ENCODE data around the gene SLC6A17.

SLC6A17 gene

GRCh38 chr1:110242062-110242461 lies 91.8 kb downstream of the SLC6A17 start:
- H3K4me3 ChIP-seq (ENCODE audit: low read depth, low read length, poor library complexity, severe bottlenecking), result no peak overlapping the region
- H3K27ac ChIP-seq (ENCODE audit: low read depth, low read length, poor library complexity, severe bottlenecking), result no peak overlapping the region
- no peaks in the 10 kb centered on the region for H3K9me2 ChIP-seq (ENCODE audit: low read depth, low read length)
- TF ChIP-seq EZH2 (IDR thresholded peaks at IDR 0.05; ENCODE audit: borderline replicate concordance, low read length) (no peak), CTCF (IDR thresholded peaks at IDR 0.05; ENCODE audit: low read length) (no peak)
- no peak overlapping the region for H3K9ac ChIP-seq (ENCODE audit: low read length)
- no peaks in the 10 kb centered on the region for H3K79me2 ChIP-seq (ENCODE audit: insufficient read depth, low read length)
- no peaks in the 10 kb centered on the region for H3F3A ChIP-seq (ENCODE audit: insufficient read depth, low read length)
- peaks cover 4% of the 10 kb centered on the region; the same call in 1 of the 2 replicates for H3K27me3 ChIP-seq (ENCODE audit: insufficient read depth, low read length)
- H3K9me3 ChIP-seq (ENCODE audit: low read length), result no peaks in the 10 kb centered on the region
- H4K20me1 ChIP-seq (ENCODE audit: insufficient read depth, low read length), result no peaks in the 10 kb centered on the region
- no peak overlapping the region for H2AFZ ChIP-seq (ENCODE audit: low read length)
- H3K4me1 ChIP-seq (ENCODE audit: insufficient read depth, low read length, severe bottlenecking), result peaks cover 13% of the 10 kb centered on the region
- H3K4me2 ChIP-seq (ENCODE audit: low read length), result no peak overlapping the region
- no peaks in the 10 kb centered on the region for H3K36me3 ChIP-seq (ENCODE audit: insufficient read depth, low read length)

DNA sequence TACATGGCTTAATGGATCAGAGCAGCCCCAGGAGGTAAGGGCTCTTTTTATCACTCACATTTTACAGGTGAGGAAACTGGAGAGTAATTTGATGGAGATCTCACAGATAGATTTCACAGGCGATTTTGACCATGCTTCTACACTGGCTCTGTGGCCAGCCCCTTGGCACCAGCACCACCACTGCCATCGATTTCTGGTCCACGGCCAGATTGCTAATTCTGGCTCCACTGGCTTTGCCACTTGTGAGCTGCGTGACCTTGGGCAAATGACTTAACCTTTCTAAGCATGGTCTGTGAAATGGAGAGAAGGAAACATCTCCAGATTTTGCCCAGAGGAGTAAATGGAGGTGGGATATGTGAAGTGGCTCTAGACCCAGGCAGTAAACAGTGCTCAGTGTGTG lies 92.4 kb downstream of the SLC6A17 start:
- H3K36me3 ChIP-seq (ENCODE audit: insufficient read depth, low read length), result no peaks in the 10 kb centered on the region
- TF ChIP-seq CTCF (IDR thresholded peaks at IDR 0.05; ENCODE audit: low read length) (no peak), EZH2 (IDR thresholded peaks at IDR 0.05; ENCODE audit: borderline replicate concordance, low read length) (no peak)
- H3K9ac ChIP-seq (ENCODE audit: low read length), result no peak overlapping the region
- H3K27ac ChIP-seq (ENCODE audit: low read depth, low read length, poor library complexity, severe bottlenecking), result no peak overlapping the region
- H4K20me1 ChIP-seq (ENCODE audit: insufficient read depth, low read length), result no peaks in the 10 kb centered on the region
- H3F3A ChIP-seq (ENCODE audit: insufficient read depth, low read length), result no peaks in the 10 kb centered on the region
- H3K4me1 ChIP-seq (ENCODE audit: insufficient read depth, low read length, severe bottlenecking), result peaks cover 13% of the 10 kb centered on the region
- no peak overlapping the region for H3K4me2 ChIP-seq (ENCODE audit: low read length)
- H3K9me3 ChIP-seq (ENCODE audit: low read length), result no peaks in the 10 kb centered on the region
- no peaks in the 10 kb centered on the region for H3K79me2 ChIP-seq (ENCODE audit: insufficient read depth, low read length)
- H2AFZ ChIP-seq (ENCODE audit: low read length), result no peak overlapping the region
- H3K9me2 ChIP-seq (ENCODE audit: low read depth, low read length), result no peaks in the 10 kb centered on the region
- no peak overlapping the region for H3K4me3 ChIP-seq (ENCODE audit: low read depth, low read length, poor library complexity, severe bottlenecking)
- no peaks in the 10 kb centered on the region for H3K27me3 ChIP-seq (ENCODE audit: insufficient read depth, low read length)

DNA sequence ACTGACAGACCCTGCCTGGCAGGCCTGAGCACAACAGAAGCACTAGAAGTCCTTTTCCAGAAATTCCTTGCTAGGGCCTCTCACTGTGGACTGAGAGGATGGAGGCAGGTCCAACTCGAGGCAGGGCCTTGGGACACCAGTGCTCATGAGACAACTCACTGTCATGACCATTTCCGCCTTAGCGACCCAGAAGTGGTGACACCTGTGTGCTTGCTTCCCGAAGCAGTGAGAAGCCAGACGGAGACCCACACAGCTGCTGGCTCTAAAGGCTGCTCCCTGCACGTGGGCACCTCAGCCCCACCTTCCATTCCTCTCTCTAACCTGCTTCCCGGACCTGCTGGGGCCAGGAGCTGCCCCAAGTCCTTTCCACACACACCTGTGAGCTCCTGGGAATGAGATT lies 92.9 kb downstream of the SLC6A17 start:
- Histone ChIP-seq H3K36me3 (ENCODE audit: insufficient read depth, low read length) (no peaks in the 10 kb centered on the region), H3K79me2 (ENCODE audit: insufficient read depth, low read length) (no peaks in the 10 kb centered on the region), H3K4me2 (ENCODE audit: low read length) (peak overlapping the region; percentile 40; the same call in 1 of the 2 replicates), H4K20me1 (ENCODE audit: insufficient read depth, low read length) (no peaks in the 10 kb centered on the region), H3K27ac (ENCODE audit: low read depth, low read length, poor library complexity, severe bottlenecking) (no peak overlapping the region), H3K9me3 (ENCODE audit: low read length) (no peaks in the 10 kb centered on the region), H3K27me3 (ENCODE audit: insufficient read depth, low read length) (no peaks in the 10 kb centered on the region), H3K9me2 (ENCODE audit: low read depth, low read length) (no peaks in the 10 kb centered on the region), H3F3A (ENCODE audit: insufficient read depth, low read length) (no peaks in the 10 kb centered on the region), H2AFZ (ENCODE audit: low read length) (no peak overlapping the region), H3K9ac (ENCODE audit: low read length) (no peak overlapping the region), H3K4me1 (ENCODE audit: insufficient read depth, low read length, severe bottlenecking) (peaks cover 13% of the 10 kb centered on the region), H3K4me3 (ENCODE audit: low read depth, low read length, poor library complexity, severe bottlenecking) (no peak overlapping the region)
- TF ChIP-seq EZH2 (IDR thresholded peaks at IDR 0.05; ENCODE audit: borderline replicate concordance, low read length), result no peak
- no peak for TF ChIP-seq CTCF (IDR thresholded peaks at IDR 0.05; ENCODE audit: low read length)
